Heart left ventricle (tissue), 13 donors: Measurements from ENCODE around the gene GATAD2A.

Experiments used
- POLR2A ChIP-seq, 2 donors: fragments of 450-650 bp; IDR thresholded peaks; one replicate each; pipeline ENCODE4 v1.6.1; 2017; ENCODE audit warnings: antibody characterized with exemption in 2 of 2, mild to moderate bottlenecking in 2 of 2, moderate library complexity in 2 of 2
- TF ChIP-seq, protein P1 (sequence below), 12 donors: fragments of 200-600 bp; sonication (generic) in 4 of 12; IDR thresholded peaks; one replicate each; pipeline versions ENCODE4 v1.5.0 to v1.8.0; 2018 to 2022; ENCODE audit warnings: antibody characterized with exemption in 12 of 12, mild to moderate bottlenecking in 5 of 12
- donor health status: ischemic (EF 13 %, LVEDD 7.1; RV severe dilation, severe dysfunction).
- donor health status: DM: no; HTN: yes; CAD: no.
- donor health status: DM: no; HTN: no; CAD: no.
- donor health status: ischemic (EF 25% LVEDD 6.9; RV normal size, moderate dysfunction).
- donor health status: ischemic (EF 25% LVEDD 5.7; RV mildly dilated, moderate dysfunction).
- donor health status: ischemic (EF 35%, LVEDD 5.7; RV mildly dilated, moderate dysfunction).
- donor health status: nonischemic (EF 11% LVEDD 7.7; RV severe dilation, severe dysfunction).
- donor health status: DM: yes; HTN: yes; CAD: no.
- donor health status: PGD.
- donor health status: ischemic (EF 29% LVEDD 5.4; RV normal size, mild dysfunction).
- donor health status: nonischemic (EF 23%, LVEDD 6.1; RV moderate dilation, normal function).

- TF ChIP-seq POLR2A (IDR thresholded peaks at IDR 0.05): no peak
- TF ChIP-seq, protein P1, sequence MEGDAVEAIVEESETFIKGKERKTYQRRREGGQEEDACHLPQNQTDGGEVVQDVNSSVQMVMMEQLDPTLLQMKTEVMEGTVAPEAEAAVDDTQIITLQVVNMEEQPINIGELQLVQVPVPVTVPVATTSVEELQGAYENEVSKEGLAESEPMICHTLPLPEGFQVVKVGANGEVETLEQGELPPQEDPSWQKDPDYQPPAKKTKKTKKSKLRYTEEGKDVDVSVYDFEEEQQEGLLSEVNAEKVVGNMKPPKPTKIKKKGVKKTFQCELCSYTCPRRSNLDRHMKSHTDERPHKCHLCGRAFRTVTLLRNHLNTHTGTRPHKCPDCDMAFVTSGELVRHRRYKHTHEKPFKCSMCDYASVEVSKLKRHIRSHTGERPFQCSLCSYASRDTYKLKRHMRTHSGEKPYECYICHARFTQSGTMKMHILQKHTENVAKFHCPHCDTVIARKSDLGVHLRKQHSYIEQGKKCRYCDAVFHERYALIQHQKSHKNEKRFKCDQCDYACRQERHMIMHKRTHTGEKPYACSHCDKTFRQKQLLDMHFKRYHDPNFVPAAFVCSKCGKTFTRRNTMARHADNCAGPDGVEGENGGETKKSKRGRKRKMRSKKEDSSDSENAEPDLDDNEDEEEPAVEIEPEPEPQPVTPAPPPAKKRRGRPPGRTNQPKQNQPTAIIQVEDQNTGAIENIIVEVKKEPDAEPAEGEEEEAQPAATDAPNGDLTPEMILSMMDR (IDR thresholded peaks at IDR 0.05): no peak
Measured at GRCh38 chr19:19510432-19510831, 105.0 kb downstream of the GATAD2A start.
